Esophagus squamous epithelium (tissue), 5 donors: ENCODE results near the gene ZNF70. TPM values are rescaled to one million over a fixed set of nuclear protein-coding genes. Genes with fewer than 3 reads are reported as not detected.

Experiments used
- DNase-seq: peaks from one replicate; lab custom pipeline; 2025; lab: John Stamatoyannopoulos, UW
- H3K27ac ChIP-seq, 4 donors: fragments of 200-600 bp; sonication (generic); one replicate each; pipeline ENCODE4 v1.5.1; 2016 to 2019; ENCODE audit warnings: mild to moderate bottlenecking in 1 of 4
- H3K27me3 ChIP-seq, 4 donors: fragments of 200-600 bp; sonication (generic); 1 replicate in 3 of 4; 2 replicates in 1 of 4; pipeline versions ENCODE4 v1.5.1 to v1.6.0; 2017 to 2021; ENCODE audit warnings: antibody characterized with exemption in 1 of 4
- H3K36me3 ChIP-seq, 3 donors: fragments of 200-600 bp; sonication (generic); one replicate each; pipeline ENCODE4 v1.5.1; 2016 to 2019
- H3K4me1 ChIP-seq, 3 donors: fragments of 200-600 bp; sonication (generic); one replicate each; pipeline ENCODE4 v1.5.1; 2017 to 2019
- H3K4me3 ChIP-seq, 4 donors: fragments of 200-600 bp; sonication (generic); 1 replicate in 3 of 4; 2 replicates in 1 of 4; pipeline ENCODE4 v1.5.1; 2016 to 2019; ENCODE audit warnings: mild to moderate bottlenecking in 2 of 4, moderate library complexity in 1 of 4
- H3K9me3 ChIP-seq, 3 donors: fragments of 200-600 bp; sonication (generic); one replicate each; pipeline ENCODE4 v1.5.1; 2016 to 2019
- CTCF ChIP-seq, 6 experiments: fragments of 450-650 bp in 4 of 6; fragments of 200-600 bp in 2 of 6; sonication (generic) in 2 of 6; IDR thresholded peaks; one replicate each; pipeline ENCODE4 v1.5.1; 2016 to 2019; ENCODE audit warnings: antibody characterized with exemption in 6 of 6, mild to moderate bottlenecking in 4 of 6, moderate library complexity in 4 of 6
- POLR2A ChIP-seq, 4 donors: fragments of 450-650 bp; IDR thresholded peaks; one replicate each; pipeline ENCODE4 v1.6.1; 2017; ENCODE audit warnings: antibody characterized with exemption in 4 of 4, mild to moderate bottlenecking in 4 of 4, moderate library complexity in 3 of 4
- WGBS, 2 donors: methylation state at CpG; one replicate each; pipeline ENCODE4 v1.1.5; 2018; 5-methylcytosine and 5-hydroxymethylcytosine counted together
- intact Hi-C: fragments of 100-400 bp; cut with DNase I; formaldehyde crosslinking; loops from one replicate; pipeline ENCODE4 v1.15.0; 2022
- total RNA-seq, 4 donors: library from RNA; depleted of rRNA; stranded (reverse); fragments of >200 nt; gene quantifications; one replicate each; pipeline ENCODE4 v1.1.0, GENCODE V29; 2016
- donor health status: DM: yes; HTN: yes; CAD: no.

Gene ZNF70
- total RNA-seq, 4 donors from 2014 or later: 0.91 to 2.7 (median 1.1) TPM

- 0% methylated on average over 1 of the region's 97 CpGs; no CpG with 5 or more reads in 1 of the 2 donors for WGBS, 2 donors
- Histone ChIP-seq H3K4me1 (peaks cover 12 to 67% (median 28%) of the 10 kb centered on the region in 3 donors), H3K9me3 (no peaks in the 10 kb centered on the region), H3K36me3 (peaks cover 0 to 17% (median 0%) of the 10 kb centered on the region in 3 donors), H3K4me3 (peak within 1 kb of the TSS; percentile 75 to 96 (median 84)), H3K27me3 (no peaks in the 10 kb centered on the region), H3K27ac (peak within 1 kb of the TSS; percentile 98 to 100 (median 98))
- TF ChIP-seq CTCF (IDR thresholded peaks at IDR 0.05) (peak in 2 of 6 experiments; percentile 4 to 5), POLR2A (IDR thresholded peaks at IDR 0.05) (peak in 2 of 4 donors; percentile 70 to 86)
- DNase-seq: peak; percentile 51
- intact Hi-C loops: no loop called here
Observed at GRCh38 chr22:23786752-23787599, 36.1 kb upstream of the ZNF70 start, which contains the start of gene SMARCB1. TSS of gene SMARCB1 (plus strand) at chr22:23786966. CDS start at chr22:23787170, 204 bp downstream.

GRCh38 chr22:23786261-23786710 is 35.4 kb upstream of the ZNF70 start:
- Histone ChIP-seq H3K4me1 (peaks cover 15 to 67% (median 33%) of the 10 kb centered on the region in 3 donors), H3K27ac (peak overlapping the region; percentile 98 to 100 (median 98)), H3K4me3 (peak overlapping the region; percentile 75 to 96 (median 84)), H3K9me3 (no peaks in the 10 kb centered on the region), H3K36me3 (peaks cover 0 to 10% (median 0%) of the 10 kb centered on the region in 3 donors), H3K27me3 (no peaks in the 10 kb centered on the region)
- no peak for TF ChIP-seq CTCF (IDR thresholded peaks at IDR 0.05)
- TF ChIP-seq POLR2A (IDR thresholded peaks at IDR 0.05): no peak
- WGBS, 2 donors: 28 to 36% methylated on average over 4 to 9 of the region's 9 CpGs
- DNase-seq: no peak
- intact Hi-C loops: no loop called here

- H3K27ac ChIP-seq: no peak overlapping the region
- no peak overlapping the region for H3K4me3 ChIP-seq
- H3K27me3 ChIP-seq: no peaks in the 10 kb centered on the region
- DNase-seq: no peak
- H3K9me3 ChIP-seq: no peaks in the 10 kb centered on the region
- WGBS, 2 donors: 61 to 62% methylated on average over 7 to 8 of the region's 8 CpGs
- peaks cover 15 to 53% (median 35%) of the 10 kb centered on the region in 3 donors for H3K4me1 ChIP-seq
- intact Hi-C loops: no loop called here
- TF ChIP-seq CTCF (IDR thresholded peaks at IDR 0.05): no peak
- TF ChIP-seq POLR2A (IDR thresholded peaks at IDR 0.05): no peak
- no peaks in the 10 kb centered on the region for H3K36me3 ChIP-seq
Observed at GRCh38 chr22:23784215-23784732, 33.4 kb upstream of the ZNF70 start.

GRCh38 chr22:23783265-23784150 is 32.6 kb upstream of the ZNF70 start:
- 88 to 94% methylated on average over 3 of the region's 15 CpGs for WGBS, 2 donors
- TF ChIP-seq POLR2A (IDR thresholded peaks at IDR 0.05): no peak
- no peak for TF ChIP-seq CTCF (IDR thresholded peaks at IDR 0.05)
- H3K9me3 ChIP-seq: no peaks in the 10 kb centered on the region
- DNase-seq: no peak
- no peaks in the 10 kb centered on the region for H3K27me3 ChIP-seq
- no peaks in the 10 kb centered on the region for H3K36me3 ChIP-seq
- H3K4me3 ChIP-seq: no peak overlapping the region
- no peak overlapping the region for H3K27ac ChIP-seq
- H3K4me1 ChIP-seq: peaks cover 15 to 45% (median 27%) of the 10 kb centered on the region in 3 donors
- intact Hi-C loops: no loop called here
